MCF 10A (cell line): ENCODE data around the gene CCDC142. TPM values are rescaled to one million over a fixed set of nuclear protein-coding genes. Genes with fewer than 3 reads are reported as not detected.

Source experiments
- BruUV-seq: library from RNA; stranded (reverse); fragments of 400-500 nt; replicated peaks from 2 replicates; lab custom pipeline; 2021; lab: Mats Ljungman, UMichigan
- CTCF ChIA-PET: fragments of 300-600 bp; sonication (Branson Sonifier 250); formaldehyde crosslinking; extraction: SDS; loops from one replicate; lab custom pipeline; 2021; ENCODE audit warnings: antibody characterized with exemption, inconsistent platforms; lab: Yijun Ruan, JAX
- POLR2A ChIA-PET: fragments of 300-600, 350-650 bp; sonication (Branson Sonifier 250); formaldehyde crosslinking; extraction: SDS; loops from one replicate; lab custom pipeline; 2020; ENCODE audit warnings: antibody characterized with exemption, inconsistent platforms; lab: Yijun Ruan, JAX
- DNase-seq: peaks from one replicate; pipeline ENCODE4 v3.0.0-alpha.2; 2018; ENCODE audit not compliant: unreplicated experiment
- H3K27ac Mint-ChIP-seq: one replicate; pipeline ENCODE4 v1.8.0; 2022; ENCODE audit warnings: mild to moderate bottlenecking, low read depth, mixed read lengths; ENCODE audit not compliant: unreplicated experiment
- H3K27me3 Mint-ChIP-seq: one replicate; pipeline ENCODE4 v1.8.0; 2022; ENCODE audit warnings: mixed read lengths; ENCODE audit not compliant: insufficient read depth, unreplicated experiment
- H3K36me3 Mint-ChIP-seq: one replicate; pipeline ENCODE4 v1.8.0; 2022; ENCODE audit warnings: mild to moderate bottlenecking, moderate library complexity, mixed read lengths; ENCODE audit not compliant: insufficient read depth, unreplicated experiment
- H3K4me1 Mint-ChIP-seq: one replicate; pipeline ENCODE4 v1.8.0; 2022; ENCODE audit warnings: mixed read lengths; ENCODE audit not compliant: insufficient read depth, unreplicated experiment
- H3K4me3 Mint-ChIP-seq: one replicate; pipeline ENCODE4 v1.8.0; 2022; ENCODE audit warnings: mild to moderate bottlenecking, moderate library complexity, mixed read lengths; ENCODE audit not compliant: unreplicated experiment
- H3K9me3 Mint-ChIP-seq: one replicate; pipeline ENCODE4 v1.8.0; 2022; ENCODE audit warnings: mixed read lengths; ENCODE audit not compliant: unreplicated experiment
- CTCF ChIP-seq: fragments of 200-600 bp; IDR thresholded peaks from one replicate; pipeline ENCODE4 v1.8.0; 2022; ENCODE audit warnings: antibody characterized with exemption, mild to moderate bottlenecking; ENCODE audit not compliant: unreplicated experiment
- intact Hi-C: fragments of 100-400 bp; cut with micrococcal nuclease; formaldehyde crosslinking; loops from 2 replicates; pipeline ENCODE4 v1.14.1; 2022
- total RNA-seq: library from RNA; stranded (reverse); gene quantifications from 2 replicates; pipeline ENCODE4 v1.2.3, GENCODE V29; 2022

The CCDC142 gene
- total RNA-seq, 1 experiment from 2014 or later = 10.1 TPM

GRCh38 chr2:74458938-74459363 lies 23.8 kb downstream of the CCDC142 start:
- ChIA-PET CTCF (interaction anchor here (0.6 to 1.1 kb wide), 2 partner anchors 20 to 129 kb away, joined by 3 to 5 read pairs; no protein-coding TSS in a partner anchor), POLR2A (interaction anchor here (0.8 to 9.2 kb wide), 19 partner anchors 8 to 271 kb away, joined by 3 to 132 read pairs (median 8); partner anchors contain the start of genes AUP1, C2orf81, CCDC142 and DQX1)
- DNase-seq = no peak
- peak overlapping the region; percentile 98 for H3K4me3 Mint-ChIP-seq
- no peaks in the 10 kb centered on the region for H3K9me3 Mint-ChIP-seq
- intact Hi-C loops = no loop called here
- peaks cover 50% of the 10 kb centered on the region for H3K4me1 Mint-ChIP-seq
- no peaks in the 10 kb centered on the region for H3K27me3 Mint-ChIP-seq
- TF ChIP-seq CTCF = no peak
- no TSS peak for BruUV-seq
- H3K36me3 Mint-ChIP-seq = peaks cover 70% of the 10 kb centered on the region
- H3K27ac Mint-ChIP-seq = peak overlapping the region; percentile 91

- DNase-seq = peak; percentile 100
- TSS peak; percentile 30 for BruUV-seq
- intact Hi-C loops = no loop called here
- ChIA-PET POLR2A (interaction anchor here (0.5 to 9.2 kb wide), 27 partner anchors 9 to 1227 kb away, joined by 3 to 132 read pairs (median 5); partner anchors contain the start of genes AUP1, C2orf81, CCDC142 and DQX1), CTCF (interaction anchor here (0.6 to 1.1 kb wide), 2 partner anchors 20 to 130 kb away, joined by 3 to 5 read pairs; no protein-coding TSS in a partner anchor)
- Mint-ChIP-seq H3K4me3 (peak within 1 kb of the TSS; percentile 98), H3K4me1 (peaks cover 50% of the 10 kb centered on the region), H3K27me3 (no peaks in the 10 kb centered on the region), H3K9me3 (no peaks in the 10 kb centered on the region), H3K36me3 (peaks cover 70% of the 10 kb centered on the region), H3K27ac (peak within 1 kb of the TSS; percentile 91)
- TF ChIP-seq CTCF = no peak
These were observed 24.5 kb downstream of the CCDC142 start, which contains the start of gene WBP1 for GRCh38 chr2:74458132-74458937. Gene WBP1, plus strand, starts transcription at chr2:74458438. Its CDS starts 165 bp downstream, at chr2:74458603.

GRCh38 chr2:74457549-74458131 lies 25.2 kb downstream of the CCDC142 start:
- BruUV-seq = no TSS peak
- TF ChIP-seq CTCF = no peak
- peak; percentile 58 for DNase-seq
- ChIA-PET POLR2A (interaction anchor here (1.0 to 9.2 kb wide), 22 partner anchors 10 to 721 kb away, joined by 3 to 132 read pairs (median 7); partner anchors contain the start of genes AUP1, C2orf81, CCDC142 and DQX1), CTCF (interaction anchor here (0.6 to 4.5 kb wide), 4 partner anchors 25 to 131 kb away, joined by 3 to 35 read pairs (median 5); partner anchors contain the start of genes CCDC142 and TTC31)
- no peaks in the 10 kb centered on the region for H3K9me3 Mint-ChIP-seq
- no peaks in the 10 kb centered on the region for H3K27me3 Mint-ChIP-seq
- H3K27ac Mint-ChIP-seq = peak overlapping the region; percentile 91
- peaks cover 46% of the 10 kb centered on the region for H3K4me1 Mint-ChIP-seq
- H3K36me3 Mint-ChIP-seq = peaks cover 63% of the 10 kb centered on the region
- H3K4me3 Mint-ChIP-seq = peak overlapping the region; percentile 98
- intact Hi-C loops = no loop called here
